HepG2 (cell line): ENCODE results near the gene GBX1. TPM values are rescaled to one million over a fixed set of nuclear protein-coding genes. Genes with fewer than 3 reads are reported as not detected.

ENCODE experiments used
- ATAC-seq: fragments of 200-7000 bp; cut with Tn5 transposase; 3 replicates; pipeline ENCODE4 v1.9.1; 2020; ENCODE audit warnings: mild to moderate bottlenecking, moderate library complexity
- BruUV-seq: library from RNA; stranded (reverse); fragments of 400-500 nt; replicated peaks from 2 replicates; lab custom pipeline; 2021; lab: Mats Ljungman, UMichigan
- CTCF ChIA-PET: fragments of 300-600 bp; formaldehyde crosslinking; extraction: SDS; loops from one replicate; lab custom pipeline; 2021; ENCODE audit warnings: low total read pairs, inconsistent platforms, low intra/inter-chr PET ratio; lab: Yijun Ruan, JAX
- POLR2A ChIA-PET: fragments of 350-600 bp; sonication (Branson Sonifier 250); formaldehyde crosslinking; loops from one replicate; lab custom pipeline; 2020; ENCODE audit warnings: antibody characterized with exemption, inconsistent platforms; lab: Yijun Ruan, JAX
- DNase-seq: peaks from one replicate; pipeline ENCODE4 v3.0.0-alpha.2; 2015; ENCODE audit warnings: low spot score
- FAIRE-seq: peaks from 3 replicates; lab custom pipeline; 2011; peaks lifted over from hg19 to GRCh38; lab: Jason Lieb, UNC
- H2AFZ ChIP-seq: one replicate; pipeline ENCODE4 v1.6.1; 2011; ENCODE audit warnings: low read length, inconsistent platforms
- H3K27ac ChIP-seq: fragments of 300-600 bp; 3 replicates; pipeline ENCODE4 v1.8.0; 2011; ENCODE audit warnings: mixed run types, mild to moderate bottlenecking, mixed read lengths, low read length, inconsistent platforms; ENCODE audit not compliant: insufficient read depth; ENCODE audit errors: extremely low read length
- H3K27me3 ChIP-seq, 2 experiments: fragments of 200-600 bp in 1 of 2; 2 replicates in 1 of 2; 3 replicates in 1 of 2; pipeline versions ENCODE4 v1.6.0 to v1.8.0; 2011; ENCODE audit warnings: low read length in 2 of 2, mild to moderate bottlenecking in 2 of 2, moderate library complexity in 2 of 2, inconsistent platforms in 1 of 2; ENCODE audit not compliant: insufficient read depth in 2 of 2, control insufficient read depth in 1 of 2
- H3K36me3 ChIP-seq, 2 experiments: fragments of 200-600 bp in 1 of 2; replicated peaks in 1 of 2; 2 replicates in 1 of 2; 3 replicates in 1 of 2; pipeline versions ENCODE4 v1.5.1 to v1.8.0; 2011; ENCODE audit warnings: low read length in 2 of 2, inconsistent platforms in 1 of 2; ENCODE audit not compliant: insufficient read depth in 2 of 2, control insufficient read depth in 1 of 2
- H3K4me1 ChIP-seq: 2 replicates; pipeline ENCODE4 v1.5.1; 2012; ENCODE audit warnings: low read length, inconsistent platforms; ENCODE audit not compliant: insufficient read depth
- H3K4me2 ChIP-seq: 2 replicates; pipeline ENCODE4 v1.6.0; 2011; ENCODE audit warnings: low read depth, low read length, inconsistent platforms
- H3K4me3 ChIP-seq, 3 experiments: fragments of 200-600 bp in 1 of 3; sonication (generic), shearing (Covaris generic) in 1 of 3; replicated peaks in 1 of 3; 2 replicates each; pipeline ENCODE4 v1.5.1; 2011 to 2016; ENCODE audit warnings: low read length in 3 of 3, inconsistent platforms in 2 of 3, low read depth in 2 of 3, mild to moderate bottlenecking in 2 of 3, control low read depth in 1 of 3, mixed read lengths in 1 of 3; ENCODE audit not compliant: insufficient read depth in 1 of 3
- H3K79me2 ChIP-seq: one replicate; pipeline ENCODE4 v1.6.1; 2011; ENCODE audit warnings: low read length, inconsistent platforms; ENCODE audit not compliant: insufficient read depth
- H3K9ac ChIP-seq: 2 replicates; pipeline ENCODE4 v1.6.0; 2011; ENCODE audit warnings: mild to moderate bottlenecking, low read depth, low read length, inconsistent platforms; ENCODE audit not compliant: insufficient read depth
- H3K9me3 ChIP-seq: 2 replicates; pipeline ENCODE4 v1.5.1; 2012; ENCODE audit warnings: mild to moderate bottlenecking, low read length
- H4K20me1 ChIP-seq: 2 replicates; pipeline ENCODE4 v1.6.0; 2011; ENCODE audit warnings: inconsistent platforms, mild to moderate bottlenecking, low read length, moderate library complexity; ENCODE audit not compliant: insufficient read depth
- CSRNP2 ChIP-seq: sonication (generic); formaldehyde crosslinking; conservative IDR thresholded peaks from 2 replicates; pipeline ENCODE4 v1.8.0; 2022; ENCODE audit warnings: low read depth, missing genetic modification reagents
- ETV6 ChIP-seq: sonication (generic); formaldehyde crosslinking; conservative IDR thresholded peaks from 2 replicates; pipeline ENCODE4 v1.4.0; 2020; ENCODE audit warnings: missing genetic modification reagents
- TARDBP ChIP-seq: sonication (generic); formaldehyde crosslinking; IDR thresholded peaks from 2 replicates; pipeline ENCODE4 v1.8.0; 2022; ENCODE audit warnings: mild to moderate bottlenecking, missing genetic modification reagents
- TCF12 ChIP-seq, 2 experiments: fragments of 450-650 bp in 1 of 2; sonication (generic) in 1 of 2; formaldehyde crosslinking in 1 of 2; IDR thresholded peaks; 2 replicates each; pipeline versions ENCODE4 v1.6.1 to v1.8.0; 2017 to 2022; ENCODE audit warnings: antibody characterized with exemption in 1 of 2, mild to moderate bottlenecking in 1 of 2, missing genetic modification reagents in 1 of 2, moderate library complexity in 1 of 2
- TIGD3 ChIP-seq: sonication (generic); formaldehyde crosslinking; IDR thresholded peaks from 2 replicates; pipeline ENCODE4 v1.5.1; 2020; ENCODE audit warnings: mild to moderate bottlenecking, missing genetic modification reagents, borderline replicate concordance
- USF2 ChIP-seq, 2 experiments: sonication (generic) in 1 of 2; formaldehyde crosslinking in 1 of 2; IDR thresholded peaks; 2 replicates each; pipeline versions ENCODE4 v1.5.1 to v1.6.1; 2011 to 2020; ENCODE audit warnings: borderline replicate concordance in 1 of 2, low read depth in 1 of 2, low read length in 1 of 2, mild to moderate bottlenecking in 1 of 2, missing genetic modification reagents in 1 of 2, moderate library complexity in 1 of 2
- ZBTB14 ChIP-seq: sonication (generic); formaldehyde crosslinking; IDR thresholded peaks from 2 replicates; pipeline ENCODE4 v1.4.0; 2020; ENCODE audit warnings: missing genetic modification reagents
- ZBTB2 ChIP-seq: sonication (generic); formaldehyde crosslinking; IDR thresholded peaks from 2 replicates; pipeline ENCODE4 v1.8.0; 2022; ENCODE audit warnings: low read depth, missing genetic modification reagents
- ZNF335 ChIP-seq: sonication (generic); formaldehyde crosslinking; IDR thresholded peaks from 2 replicates; pipeline ENCODE4 v1.4.0; 2020; ENCODE audit warnings: missing genetic modification reagents
- ZNF460 ChIP-seq: sonication (generic); formaldehyde crosslinking; IDR thresholded peaks from 2 replicates; pipeline ENCODE4 v1.5.1; 2020; ENCODE audit warnings: missing genetic modification reagents, mild to moderate bottlenecking, borderline replicate concordance
- ZNF639 ChIP-seq: conservative IDR thresholded peaks from 2 replicates; pipeline ENCODE4 v1.6.1; 2018; ENCODE audit warnings: missing genetic modification reagents
- ZZZ3 ChIP-seq: sonication (generic); formaldehyde crosslinking; IDR thresholded peaks from 2 replicates; pipeline ENCODE4 v1.4.0; 2020; ENCODE audit warnings: missing genetic modification reagents, mild to moderate bottlenecking, borderline replicate concordance
- WGBS: methylation state at CpG from one replicate; pipeline ENCODE4 v1.1.6; 2017; ENCODE audit warnings: low lambda C conversion rate; 5-methylcytosine and 5-hydroxymethylcytosine counted together
- in situ Hi-C: cut with HindIII; loops from 2 replicates; pipeline ENCODE4 v1.10.0; 2017; ENCODE audit warnings: low pct_unique_long_range_greater_than_20kb; ENCODE audit not compliant: extremely low pct_ligation_motif_present
- intact Hi-C: fragments of 100-400 bp; cut with micrococcal nuclease; formaldehyde crosslinking; loops from one replicate; pipeline ENCODE4 v1.10.0; 2022; ENCODE audit not compliant: unreplicated experiment
- polyA plus RNA-seq, 8 experiments: library from polyadenylated mRNA; depleted of rRNA in 3 of 8; stranded (reverse) in 7 of 8; unstranded in 1 of 8; fragments of >200 nt; fragmentation: Illumina TruSeq in 4 of 8; extraction: Trizol in 4 of 8; gene quantifications; 2 replicates each; pipeline versions ENCODE4 v1.2.1 to v1.2.3, GENCODE V29; 2011 to 2016; ENCODE audit warnings: low read depth in 4 of 8, missing spikeins in 1 of 8, mixed read lengths in 1 of 8; ENCODE audit not compliant: insufficient read depth in 1 of 8
- total RNA-seq, 5 experiments: library from RNA; depleted of rRNA; stranded (reverse); fragments of >200 nt; fragmentation: Illumina TruSeq; extraction: Trizol; gene quantifications; 2 replicates each; pipeline ENCODE4 v1.2.3, GENCODE V29; 2016; ENCODE audit warnings: low read depth in 1 of 5

The GBX1 gene
- total and polyA plus RNA-seq, 2 of the 13 experiments (the other 11 are each of a cell fraction or from before 2014, with no cell fraction given) = not detected

GRCh38 chr7:151143261-151144015 lies 24.1 kb downstream of the GBX1 start:
- Histone ChIP-seq H4K20me1 (no peaks in the 10 kb centered on the region), H3K4me2 (no peak overlapping the region), H3K4me1 (no peaks in the 10 kb centered on the region), H3K27ac (no peak overlapping the region), H3K79me2 (no peaks in the 10 kb centered on the region), H3K9me3 (no peaks in the 10 kb centered on the region), H3K4me3 (no peak overlapping the region), H3K36me3 (peaks cover 15 to 31% of the 10 kb centered on the region in 2 experiments), H3K27me3 (peaks cover 0 to 2% of the 10 kb centered on the region in 2 experiments; a peak in 1 of 5 replicates), H3K9ac (no peak overlapping the region), H2AFZ (no peak overlapping the region)
- POLR2A ChIA-PET = no interaction called here
- CTCF ChIA-PET = no interaction called here
- BruUV-seq = no TSS peak
- intact Hi-C loops = no loop called here
- WGBS = 97% methylated on average over 25 of the region's 25 CpGs
- ATAC-seq = no peak
- in situ Hi-C loops = no loop called here
- no peak for DNase-seq
- FAIRE-seq = no peak
- TF ChIP-seq ZBTB14 (CRISPR knock-in tag) (no peak), ZZZ3 (CRISPR knock-in tag) (no peak), ZNF335 (CRISPR knock-in tag) (no peak), TIGD3 (no peak), ZNF460 (CRISPR knock-in tag) (no peak), TCF12 (IDR thresholded peaks at IDR 0.05) (no peak), TCF12 (CRISPR knock-in tag; IDR thresholded peaks at IDR 0.05) (no peak), ZBTB2 (CRISPR knock-in tag) (no peak), TARDBP (no peak), USF2 (IDR thresholded peaks at IDR 0.05; ENCODE audit: low read depth, low read length) (no peak), USF2 (CRISPR knock-in tag; IDR thresholded peaks at IDR 0.05; ENCODE audit: borderline replicate concordance) (no peak), CSRNP2 (CRISPR knock-in tag) (no peak), ZNF639 (CRISPR knock-in tag) (no peak), ETV6 (CRISPR knock-in tag) (no peak)
